Right lobe of liver (tissue), 4 donors: ENCODE data around the gene DOCK2.

Experiments
- POLR2A ChIP-seq: fragments of 450-650 bp; IDR thresholded peaks from one replicate; pipeline ENCODE4 v1.6.1; 2017; ENCODE audit warnings: antibody characterized with exemption, mild to moderate bottlenecking
- TF ChIP-seq, protein P1 (sequence below), 4 donors: fragments of 200-600 bp in 3 of 4; fragments of 450-650 bp in 1 of 4; IDR thresholded peaks; one replicate each; pipeline versions ENCODE4 v1.5.1 to v1.8.0; 2016 to 2022; ENCODE audit warnings: antibody characterized with exemption in 4 of 4, mild to moderate bottlenecking in 2 of 4
- donor health status: DM: no; HTN: no; CAD: no.
- donor health status: DM: no; HTN: no; CAD: no.
- donor health status: DM: no; HTN: yes; CAD: no.

DNA sequence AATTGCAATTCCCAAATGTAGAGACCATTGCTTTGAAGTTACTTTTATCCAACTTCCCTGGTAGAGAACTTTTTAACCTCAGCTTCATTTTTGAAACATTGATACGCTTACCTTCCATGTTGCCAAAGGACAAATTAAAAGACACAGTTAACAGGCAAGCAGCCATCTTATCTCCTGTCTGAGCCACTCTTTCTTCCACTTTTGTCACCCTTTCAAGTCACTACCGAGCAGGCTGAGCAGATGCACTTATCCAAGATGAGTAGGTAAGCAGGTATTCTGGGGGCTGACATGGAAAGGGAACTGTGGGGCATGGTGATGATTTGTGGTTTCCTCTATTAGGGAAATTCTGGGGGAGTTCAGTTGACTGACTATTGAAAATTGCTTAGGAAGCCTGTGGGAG is 66.7 kb downstream of the DOCK2 start:
- no peak for TF ChIP-seq POLR2A
- TF ChIP-seq, protein P1, sequence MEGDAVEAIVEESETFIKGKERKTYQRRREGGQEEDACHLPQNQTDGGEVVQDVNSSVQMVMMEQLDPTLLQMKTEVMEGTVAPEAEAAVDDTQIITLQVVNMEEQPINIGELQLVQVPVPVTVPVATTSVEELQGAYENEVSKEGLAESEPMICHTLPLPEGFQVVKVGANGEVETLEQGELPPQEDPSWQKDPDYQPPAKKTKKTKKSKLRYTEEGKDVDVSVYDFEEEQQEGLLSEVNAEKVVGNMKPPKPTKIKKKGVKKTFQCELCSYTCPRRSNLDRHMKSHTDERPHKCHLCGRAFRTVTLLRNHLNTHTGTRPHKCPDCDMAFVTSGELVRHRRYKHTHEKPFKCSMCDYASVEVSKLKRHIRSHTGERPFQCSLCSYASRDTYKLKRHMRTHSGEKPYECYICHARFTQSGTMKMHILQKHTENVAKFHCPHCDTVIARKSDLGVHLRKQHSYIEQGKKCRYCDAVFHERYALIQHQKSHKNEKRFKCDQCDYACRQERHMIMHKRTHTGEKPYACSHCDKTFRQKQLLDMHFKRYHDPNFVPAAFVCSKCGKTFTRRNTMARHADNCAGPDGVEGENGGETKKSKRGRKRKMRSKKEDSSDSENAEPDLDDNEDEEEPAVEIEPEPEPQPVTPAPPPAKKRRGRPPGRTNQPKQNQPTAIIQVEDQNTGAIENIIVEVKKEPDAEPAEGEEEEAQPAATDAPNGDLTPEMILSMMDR (IDR thresholded peaks at IDR 0.05): no peak
